Spleen (tissue), 11 donors: ENCODE results near the gene ST6GALNAC2. TPM values are rescaled to one million over a fixed set of nuclear protein-coding genes. Genes with fewer than 3 reads are reported as not detected.

ENCODE experiments used
- DNase-seq: peaks from one replicate; pipeline ENCODE4 v3.0.0-alpha.2; 2020
- H3K27ac ChIP-seq, 8 donors: fragments of 200-600 bp; sonication (generic) in 7 of 8; 1 replicate in 4 of 8; 2 replicates in 4 of 8; pipeline versions ENCODE4 v1.5.0 to v1.8.0; 2016 to 2021; ENCODE audit warnings: inconsistent platforms in 4 of 8, mild to moderate bottlenecking in 4 of 8, moderate library complexity in 1 of 8
- H3K27me3 ChIP-seq, 7 donors: fragments of 200-600 bp; sonication (generic) in 6 of 7; replicated peaks in 1 of 7; 1 replicate in 4 of 7; 2 replicates in 3 of 7; pipeline versions ENCODE4 v1.5.0 to v1.8.0; 2016 to 2021; ENCODE audit warnings: inconsistent platforms in 3 of 7, mild to moderate bottlenecking in 1 of 7
- H3K36me3 ChIP-seq, 6 donors: fragments of 200-600 bp; sonication (generic) in 5 of 6; 1 replicate in 4 of 6; 2 replicates in 2 of 6; pipeline versions ENCODE4 v1.5.0 to v1.8.0; 2016 to 2021; ENCODE audit warnings: inconsistent platforms in 2 of 6
- H3K4me1 ChIP-seq, 6 donors: fragments of 200-600 bp; sonication (generic) in 5 of 6; 1 replicate in 3 of 6; 2 replicates in 3 of 6; pipeline versions ENCODE4 v1.5.0 to v1.8.0; 2016 to 2021; ENCODE audit warnings: inconsistent platforms in 3 of 6
- H3K4me3 ChIP-seq, 8 donors: fragments of 200-600 bp; sonication (generic) in 7 of 8; 1 replicate in 4 of 8; 2 replicates in 4 of 8; pipeline versions ENCODE4 v1.5.0 to v1.8.0; 2016 to 2021; ENCODE audit warnings: inconsistent platforms in 4 of 8, mild to moderate bottlenecking in 4 of 8, moderate library complexity in 2 of 8
- H3K9me3 ChIP-seq, 8 donors: fragments of 200-600 bp; sonication (generic) in 7 of 8; 1 replicate in 4 of 8; 2 replicates in 4 of 8; pipeline versions ENCODE4 v1.5.0 to v1.8.0; 2016 to 2021; ENCODE audit warnings: inconsistent platforms in 4 of 8
- CTCF ChIP-seq, 11 experiments: fragments of 200-600 bp in 7 of 11; fragments of 450-650 bp in 4 of 11; sonication (generic) in 4 of 11; IDR thresholded peaks in 8 of 11; conservative IDR thresholded peaks in 3 of 11; 1 replicate in 7 of 11; 2 replicates in 4 of 11; pipeline versions ENCODE4 v1.4.0 to v1.8.0; 2016 to 2021; ENCODE audit warnings: antibody characterized with exemption in 11 of 11, inconsistent platforms in 4 of 11, mild to moderate bottlenecking in 1 of 11
- POLR2A ChIP-seq, 3 donors: fragments of 450-650 bp; IDR thresholded peaks; one replicate each; pipeline ENCODE4 v1.5.1; 2017; ENCODE audit warnings: antibody characterized with exemption in 3 of 3, mild to moderate bottlenecking in 1 of 3
- POLR2AphosphoS5 ChIP-seq, 3 donors: sonication (generic); formaldehyde crosslinking; IDR thresholded peaks; one replicate each; pipeline ENCODE4 v1.5.1; 2017; ENCODE audit warnings: antibody characterized with exemption in 3 of 3
- WGBS, 5 donors: extraction: QIAGEN DNeasy Blood & Tissue Kit in 3 of 5; methylation state at CpG; one replicate each; pipeline versions ENCODE4 v1.1.5 to v1.1.7; 2013 to 2018; 5-methylcytosine and 5-hydroxymethylcytosine counted together
- intact Hi-C: fragments of 100-400 bp; cut with DNase I; formaldehyde crosslinking; loops from one replicate; pipeline ENCODE4 v1.15.0; 2023; ENCODE audit warnings: low total_unique reads
- polyA plus RNA-seq, 3 donors: library from polyadenylated mRNA; stranded (reverse); fragments of 200-250 nt; gene quantifications; one replicate each; pipeline ENCODE4 v1.2.1, GENCODE V29; 2013
- total RNA-seq, 7 donors: library from RNA; depleted of rRNA in 3 of 7; stranded (reverse); fragments of >200 nt in 3 of 7; fragmentation: NEBNext Ultra II Directional in 4 of 7; extraction: Animal tissue kit (Norgen Biotek cat#: 25700) in 4 of 7; gene quantifications; one replicate each; pipeline versions ENCODE4 v1.1.0 to v1.2.1, GENCODE V29; 2016 to 2021
- donor health status: healthy with polysubstance abuse.
- donor health status: DM: no; HTN: no; CAD: no; lungs with moderate emphysema.
- donor health status: DM: no; HTN: no; CAD: no.
- donor health status: Bipolar disorder and iron deficiency.
- donor health status: healthy.
- donor health status: DM: no; HTN: no; CAD: no.
- donor health status: DM: yes; HTN: yes; CAD: no.

ST6GALNAC2 gene
- total and polyA plus RNA-seq, 10 donors, result 1.1 to 15.7 (median 8.7) TPM

- Histone ChIP-seq H3K27me3 (peaks cover 0 to 65% (median 19%) of the 10 kb centered on the region in 7 donors), H3K4me1 (peaks cover 24 to 90% (median 69%) of the 10 kb centered on the region in 6 donors), H3K4me3 (no peak overlapping the region), H3K9me3 (no peaks in the 10 kb centered on the region), H3K36me3 (no peaks in the 10 kb centered on the region), H3K27ac (no peak overlapping the region)
- 82 to 96% (median 88%) methylated on average over 10 of the region's 10 CpGs for WGBS, 5 donors
- intact Hi-C loops, result no loop called here
- TF ChIP-seq POLR2AphosphoS5 (IDR thresholded peaks at IDR 0.05), result no peak
- no peak for TF ChIP-seq CTCF (IDR thresholded peaks at IDR 0.05 in 8 of 11, conservative IDR thresholded peaks at IDR 0.05 in 3 of 11)
- no peak for TF ChIP-seq POLR2A (IDR thresholded peaks at IDR 0.05)
- DNase-seq, result peak; percentile 25
Measured at GRCh38 chr17:76541739-76542454, 43.8 kb downstream of the ST6GALNAC2 start.

GRCh38 chr17:76540381-76541300 is 45.0 kb downstream of the ST6GALNAC2 start:
- WGBS, 5 donors, result 17 to 22% (median 21%) methylated on average over 20 to 27 of the region's 27 CpGs
- peaks cover 16 to 90% (median 66%) of the 10 kb centered on the region in 6 donors for H3K4me1 ChIP-seq
- intact Hi-C loops, result no loop called here
- peak; percentile 88 for DNase-seq
- peak overlapping the region in 5 of 8 donors; percentile 27 to 67 (median 45) for H3K27ac ChIP-seq
- H3K27me3 ChIP-seq, result peaks cover 0 to 77% (median 22%) of the 10 kb centered on the region in 7 donors
- peak overlapping the region in 4 of 8 donors; percentile 13 to 55 (median 30) for H3K4me3 ChIP-seq
- no peaks in the 10 kb centered on the region for H3K36me3 ChIP-seq
- H3K9me3 ChIP-seq, result no peaks in the 10 kb centered on the region
- TF ChIP-seq CTCF (IDR thresholded peaks at IDR 0.05 in 8 of 11, conservative IDR thresholded peaks at IDR 0.05 in 3 of 11) (peak in 4 of 11 experiments; percentile 24 to 38 (median 32)), POLR2AphosphoS5 (IDR thresholded peaks at IDR 0.05) (peak; percentile 50 to 68 (median 67)), POLR2A (IDR thresholded peaks at IDR 0.05) (no peak)

DNA sequence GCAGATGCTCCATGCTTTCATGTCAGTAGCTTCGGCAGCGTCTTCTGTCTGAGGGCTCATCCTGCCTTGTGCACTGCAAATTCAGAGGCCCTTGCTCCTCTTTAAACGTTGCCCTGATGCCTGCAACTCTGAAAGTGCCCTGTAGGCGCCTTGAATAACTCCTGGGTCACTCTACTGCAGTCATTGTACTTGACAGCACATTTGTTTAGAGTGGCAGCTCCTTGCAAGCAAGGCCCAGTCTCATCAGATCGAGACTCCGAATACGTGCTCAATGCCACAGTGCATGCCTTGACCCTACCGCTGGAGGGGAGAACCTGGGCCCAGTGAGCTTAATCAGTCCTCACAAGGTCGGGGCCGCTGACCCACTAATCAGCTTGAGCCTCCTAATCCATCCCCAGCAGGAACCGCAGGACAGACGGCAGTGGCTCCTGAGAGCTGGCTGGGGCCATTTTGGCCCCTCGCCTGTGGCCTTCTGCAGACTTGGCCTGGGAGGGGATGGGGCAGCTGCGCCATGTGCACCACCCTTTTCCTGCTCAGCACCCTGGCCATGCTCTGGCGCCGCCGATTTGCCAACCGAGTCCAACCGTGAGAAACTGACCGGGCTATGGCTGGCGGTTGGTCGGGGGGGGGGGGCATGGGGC is 45.9 kb downstream of the ST6GALNAC2 start, which contains the start of gene PRCD:
Gene PRCD (plus strand): TSS at position 414 of the 641 bp plus-strand sequence. CDS start 98 bp downstream, at position 512.
- no peak for TF ChIP-seq CTCF (IDR thresholded peaks at IDR 0.05 in 8 of 11, conservative IDR thresholded peaks at IDR 0.05 in 3 of 11)
- TF ChIP-seq POLR2AphosphoS5 (IDR thresholded peaks at IDR 0.05), result no peak
- TF ChIP-seq POLR2A (IDR thresholded peaks at IDR 0.05), result no peak
- H3K4me3 ChIP-seq, result peak within 1 kb of the TSS in 4 of 8 donors; percentile 13 to 72 (median 30)
- intact Hi-C loops, result no loop called here
- peak; percentile 74 for DNase-seq
- 76 to 86% (median 79%) methylated on average over 18 to 22 of the region's 22 CpGs for WGBS, 5 donors
- H3K27ac ChIP-seq, result peak within 1 kb of the TSS in 6 of 8 donors; percentile 43 to 73 (median 62)
- H3K27me3 ChIP-seq, result peaks cover 0 to 75% (median 22%) of the 10 kb centered on the region in 7 donors
- no peaks in the 10 kb centered on the region for H3K9me3 ChIP-seq
- H3K36me3 ChIP-seq, result no peaks in the 10 kb centered on the region
- peaks cover 11 to 90% (median 58%) of the 10 kb centered on the region in 6 donors for H3K4me1 ChIP-seq
